ENCODE results near the gene ARHGAP15. TPM values are rescaled to one million over a fixed set of nuclear protein-coding genes. Genes with fewer than 3 reads are reported as not detected.

Gene ARHGAP15
- total RNA-seq, 4 donors from 2014 or later: 3.4 to 9.3 (median 6.4) TPM

GRCh38 chr2:143146815-143147530 lies 17.8 kb downstream of the ARHGAP15 start:
- 76 to 87% methylated on average over 5 to 7 of the region's 7 CpGs for WGBS, 2 donors (ENCODE audit: low coverage in 1 of 2)
- no peaks in the 10 kb centered on the region for H3K36me3 ChIP-seq
- no peaks in the 10 kb centered on the region for H3K27me3 ChIP-seq
- no peaks in the 10 kb centered on the region for H3K9me3 ChIP-seq
- no peak for TF ChIP-seq POLR2AphosphoS5 (IDR thresholded peaks at IDR 0.05)
- TF ChIP-seq CTCF (IDR thresholded peaks at IDR 0.05): no peak
- no peak for TF ChIP-seq POLR2A (IDR thresholded peaks at IDR 0.05)
- no peak for TF ChIP-seq EP300 (IDR thresholded peaks at IDR 0.05)
- no peak for ATAC-seq
- H3K4me3 ChIP-seq: no peak overlapping the region
- H3K4me1 ChIP-seq: no peaks in the 10 kb centered on the region
- H3K27ac ChIP-seq: no peak overlapping the region

- H3K36me3 ChIP-seq: no peaks in the 10 kb centered on the region
- no peak overlapping the region for H3K27ac ChIP-seq
- H3K4me1 ChIP-seq: no peaks in the 10 kb centered on the region
- H3K9me3 ChIP-seq: no peaks in the 10 kb centered on the region
- no peaks in the 10 kb centered on the region for H3K27me3 ChIP-seq
- TF ChIP-seq EP300 (IDR thresholded peaks at IDR 0.05) (no peak), POLR2AphosphoS5 (IDR thresholded peaks at IDR 0.05) (no peak), POLR2A (IDR thresholded peaks at IDR 0.05) (no peak), CTCF (IDR thresholded peaks at IDR 0.05) (no peak)
- no peak for ATAC-seq
- H3K4me3 ChIP-seq: no peak overlapping the region
These were observed 18.8 kb downstream of the ARHGAP15 start for GRCh38 chr2:143148011-143148410.

- Histone ChIP-seq H3K9me3 (no peaks in the 10 kb centered on the region), H3K27ac (no peak overlapping the region), H3K4me1 (no peaks in the 10 kb centered on the region), H3K4me3 (no peak overlapping the region), H3K36me3 (no peaks in the 10 kb centered on the region), H3K27me3 (no peaks in the 10 kb centered on the region)
- ATAC-seq: no peak
- 85% methylated on average over 5 of the region's 5 CpGs; no CpG with 5 or more reads in 1 of the 2 donors for WGBS, 2 donors (ENCODE audit: low coverage in 1 of 2)
- no peak for TF ChIP-seq CTCF (IDR thresholded peaks at IDR 0.05)
- no peak for TF ChIP-seq POLR2A (IDR thresholded peaks at IDR 0.05)
- TF ChIP-seq POLR2AphosphoS5 (IDR thresholded peaks at IDR 0.05): no peak
- no peak for TF ChIP-seq EP300 (IDR thresholded peaks at IDR 0.05)
These were observed 19.5 kb downstream of the ARHGAP15 start for GRCh38 chr2:143148757-143149156.

- Histone ChIP-seq H3K27ac (no peak overlapping the region), H3K27me3 (no peaks in the 10 kb centered on the region), H3K4me1 (no peaks in the 10 kb centered on the region), H3K4me3 (no peak overlapping the region), H3K9me3 (no peaks in the 10 kb centered on the region), H3K36me3 (no peaks in the 10 kb centered on the region)
- no peak for ATAC-seq
- TF ChIP-seq EP300 (IDR thresholded peaks at IDR 0.05): no peak
- TF ChIP-seq CTCF (IDR thresholded peaks at IDR 0.05): no peak
- TF ChIP-seq POLR2AphosphoS5 (IDR thresholded peaks at IDR 0.05): no peak
- TF ChIP-seq POLR2A (IDR thresholded peaks at IDR 0.05): no peak
- WGBS, 2 donors (ENCODE audit: low coverage in 1 of 2): 61 to 70% methylated on average over 4 of the region's 4 CpGs
These were observed 21.1 kb downstream of the ARHGAP15 start for GRCh38 chr2:143150287-143150686.

- Histone ChIP-seq H3K27ac (no peak overlapping the region), H3K27me3 (no peaks in the 10 kb centered on the region), H3K4me1 (no peaks in the 10 kb centered on the region), H3K9me3 (no peaks in the 10 kb centered on the region), H3K4me3 (no peak overlapping the region), H3K36me3 (no peaks in the 10 kb centered on the region)
- no peak for TF ChIP-seq POLR2AphosphoS5 (IDR thresholded peaks at IDR 0.05)
- no peak for TF ChIP-seq CTCF (IDR thresholded peaks at IDR 0.05)
- TF ChIP-seq EP300 (IDR thresholded peaks at IDR 0.05): no peak
- TF ChIP-seq POLR2A (IDR thresholded peaks at IDR 0.05): no peak
- WGBS, 2 donors (ENCODE audit: low coverage in 1 of 2): 90 to 100% methylated on average over 1 of the region's 1 CpG
- no peak for ATAC-seq
These were observed 22.0 kb downstream of the ARHGAP15 start for GRCh38 chr2:143151111-143151752.

All from gastroesophageal sphincter (tissue), 4 donors.